GM19240 (cell line): ENCODE measurements around the gene HSPH1.

Experiments used
- DNase-seq: peaks from one replicate; pipeline ENCODE4 v3.0.0; 2011; ENCODE audit warnings: low spot score; ENCODE audit not compliant: insufficient read length

Gene HSPH1

GRCh38 chr13:31133621-31134020, 28.1 kb downstream of the HSPH1 start:
- DNase-seq: no peak

DNA sequence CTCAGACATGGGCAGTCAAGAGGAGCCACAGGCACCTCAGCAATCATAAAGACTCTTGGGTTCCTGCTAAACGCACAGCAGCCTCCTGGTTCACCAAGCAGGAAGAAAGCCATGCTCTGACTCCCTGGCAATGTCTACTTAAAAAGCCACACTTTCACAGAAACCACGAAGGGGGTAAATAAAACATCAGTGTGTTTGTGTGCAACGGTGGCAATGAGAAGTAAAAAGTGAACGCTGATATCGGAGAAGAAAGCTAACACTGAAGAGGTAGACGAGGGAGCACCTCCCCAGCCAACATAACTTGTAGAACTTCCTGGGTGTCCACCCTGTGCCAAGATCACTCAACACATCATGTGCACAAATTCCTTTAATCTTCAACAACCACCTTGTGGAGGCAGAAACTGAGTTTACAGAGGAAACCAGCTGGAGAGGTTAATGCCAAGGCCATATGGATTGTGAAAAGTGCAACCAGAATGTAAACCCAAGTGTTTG, 30.2 kb downstream of the HSPH1 start:
- DNase-seq: no peak

DNA sequence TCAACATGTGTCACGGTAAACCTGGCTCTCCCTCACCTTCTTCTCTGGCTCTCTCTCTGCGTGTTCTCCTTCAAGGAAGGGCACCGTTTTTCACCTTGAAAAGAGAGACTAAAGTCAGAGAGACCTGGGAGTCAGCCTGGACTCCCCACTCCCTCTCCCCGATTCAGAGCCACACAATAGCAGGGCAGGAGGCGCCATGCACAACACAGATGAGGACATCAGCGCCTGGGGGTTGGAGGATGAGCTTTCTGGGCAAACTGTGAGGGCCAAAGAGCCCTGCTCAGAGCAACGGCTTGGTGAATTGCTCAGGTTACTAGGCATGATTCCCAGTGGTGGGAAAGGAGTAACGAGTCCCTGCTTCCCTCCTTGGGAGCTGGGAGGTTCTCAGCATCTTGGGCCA, 32.3 kb downstream of the HSPH1 start:
- DNase-seq: no peak

GRCh38 chr13:31124204-31124603, 37.5 kb downstream of the HSPH1 start:
- DNase-seq: no peak

DNA sequence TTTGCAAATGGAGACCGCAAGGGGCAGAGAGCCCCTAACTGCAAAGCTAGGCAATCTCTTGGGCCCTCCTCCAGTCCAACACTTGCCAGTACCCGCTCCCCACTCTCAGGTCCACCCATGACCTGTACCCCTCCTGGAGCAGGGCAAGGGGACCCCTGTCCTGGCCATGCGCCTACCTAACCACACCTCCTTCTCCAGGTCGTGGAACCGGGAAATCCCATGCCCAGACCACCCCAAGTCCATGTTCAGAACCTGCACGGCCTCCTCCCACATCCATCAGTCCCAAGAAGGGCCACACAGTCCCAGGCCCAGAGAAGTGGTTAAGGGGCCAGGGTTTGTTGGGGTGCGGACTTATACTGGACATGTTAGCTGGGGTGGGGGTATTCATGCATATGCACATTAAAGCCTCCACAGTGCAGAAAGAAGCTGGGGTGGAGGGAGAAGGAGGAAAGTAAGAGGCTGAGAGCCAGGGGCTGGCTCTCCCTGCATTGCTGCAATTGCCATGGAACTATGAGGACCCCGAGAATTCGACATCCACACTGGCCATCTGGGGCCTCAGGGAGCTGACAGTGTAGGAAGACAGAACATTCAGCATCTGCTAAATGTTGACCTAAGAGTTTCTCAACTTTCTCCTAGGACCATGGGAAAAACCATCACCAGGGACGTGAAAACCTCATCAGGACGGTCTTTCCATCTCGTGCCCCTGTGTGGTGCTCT, 39.0 kb downstream of the HSPH1 start:
- DNase-seq: no peak

GRCh38 chr13:31122143-31122542, 39.6 kb downstream of the HSPH1 start:
- no peak for DNase-seq

DNA sequence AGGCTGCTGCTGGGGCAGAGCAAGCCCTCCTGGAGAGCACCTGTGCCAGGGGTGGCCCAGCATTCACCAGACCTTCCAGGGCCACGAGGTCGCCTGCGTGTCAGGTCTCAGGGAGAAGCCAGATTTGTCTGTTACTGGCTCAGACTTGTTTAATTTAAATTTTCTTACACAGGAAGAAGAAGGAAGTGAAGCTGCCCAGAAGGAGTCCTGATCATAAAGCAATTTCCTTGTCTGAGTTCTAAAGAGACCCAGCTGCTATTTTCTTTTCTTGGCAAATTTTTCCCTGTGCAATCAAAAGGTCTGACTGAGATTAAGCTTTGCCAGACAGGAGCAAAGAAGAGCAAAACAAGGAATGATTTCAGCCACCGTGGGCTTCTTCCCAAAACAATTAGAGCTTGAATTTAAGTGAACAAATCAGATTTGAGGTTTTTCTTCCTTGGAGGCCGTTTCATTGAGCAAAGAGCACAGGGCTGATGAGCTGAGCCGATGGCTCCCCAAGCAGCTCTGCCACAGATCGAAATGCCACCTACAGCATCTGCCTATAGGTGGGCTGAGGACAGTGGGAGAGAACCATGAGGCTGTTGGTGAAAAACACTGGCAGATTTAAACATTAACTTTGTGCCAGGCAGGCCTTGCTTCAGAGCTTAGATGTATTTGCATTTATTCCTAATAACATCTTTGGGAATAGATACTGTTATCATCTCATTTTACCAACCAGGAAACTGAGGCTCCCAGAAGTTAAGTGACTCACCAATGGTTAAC, 40.1 kb downstream of the HSPH1 start:
- no peak for DNase-seq

GRCh38 chr13:31119966-31120700, 41.6 kb downstream of the HSPH1 start:
- DNase-seq: no peak

DNA sequence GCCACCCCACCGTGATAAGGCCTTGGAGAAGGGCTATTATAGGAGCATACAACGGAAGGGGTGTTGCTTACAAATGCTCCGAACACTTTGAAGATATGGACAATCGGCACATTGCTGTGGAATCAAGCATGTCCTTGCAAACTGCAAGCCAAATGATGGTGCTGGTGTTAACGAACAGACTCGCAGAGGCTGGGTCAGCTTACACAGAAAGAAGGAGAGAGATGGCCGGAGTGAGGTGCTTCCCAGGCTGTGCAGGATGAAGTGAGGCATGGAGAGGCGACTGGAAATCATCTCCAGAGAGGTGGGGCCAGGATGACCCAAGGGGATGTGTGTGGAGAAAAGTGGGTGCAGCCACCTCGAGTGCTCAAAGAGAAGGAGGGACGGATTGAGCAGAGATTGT, 42.2 kb downstream of the HSPH1 start:
- no peak for DNase-seq

- DNase-seq: no peak
Observed at GRCh38 chr13:31116224-31116623, 45.5 kb downstream of the HSPH1 start.

DNA sequence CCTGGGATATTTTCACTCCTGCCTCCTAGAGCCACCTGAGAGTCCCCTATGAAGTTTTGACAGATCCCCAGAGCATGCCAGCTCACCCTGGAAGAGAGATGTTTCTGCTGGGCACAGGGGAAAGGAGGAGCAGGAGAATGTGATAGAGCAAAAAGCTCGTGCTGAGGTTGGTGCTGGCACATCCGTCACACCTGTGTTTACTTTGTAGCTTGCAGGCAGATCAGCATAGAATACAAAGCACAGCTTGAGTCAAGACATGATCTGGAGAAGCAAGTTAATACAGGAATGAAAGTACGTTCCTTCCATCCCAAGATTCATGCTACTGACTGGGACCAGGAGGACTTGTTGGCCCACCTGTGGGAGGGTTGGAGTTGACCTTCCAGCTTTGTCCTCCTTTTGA, 46.1 kb downstream of the HSPH1 start:
- DNase-seq: no peak

- no peak for DNase-seq
Observed at GRCh38 chr13:31114641-31115040, 47.1 kb downstream of the HSPH1 start.

- no peak for DNase-seq
Observed at GRCh38 chr13:31111136-31111535, 50.6 kb downstream of the HSPH1 start.

GRCh38 chr13:31110617-31111016, 51.1 kb downstream of the HSPH1 start:
- no peak for DNase-seq

DNA sequence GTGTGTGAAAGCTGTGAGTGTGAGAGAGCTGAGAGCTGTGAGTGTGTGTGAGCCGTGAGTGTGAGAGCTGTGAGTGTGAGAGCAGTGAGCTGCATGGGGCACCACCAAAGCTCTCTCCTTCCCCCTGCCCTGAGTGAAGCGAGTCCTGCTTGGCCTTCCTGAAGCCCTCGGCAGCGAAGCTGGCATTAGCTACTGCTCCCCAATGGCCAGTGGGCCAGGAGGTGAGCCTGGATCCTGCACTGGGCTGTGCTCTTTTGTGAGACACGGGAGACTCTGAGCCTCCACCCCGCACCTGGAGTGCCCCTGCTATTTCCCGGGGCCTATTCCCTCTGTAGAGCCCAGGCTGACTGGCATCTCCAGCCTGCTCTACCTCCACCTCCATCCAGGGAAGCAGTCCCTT, 51.5 kb downstream of the HSPH1 start:
- DNase-seq: no peak

DNA sequence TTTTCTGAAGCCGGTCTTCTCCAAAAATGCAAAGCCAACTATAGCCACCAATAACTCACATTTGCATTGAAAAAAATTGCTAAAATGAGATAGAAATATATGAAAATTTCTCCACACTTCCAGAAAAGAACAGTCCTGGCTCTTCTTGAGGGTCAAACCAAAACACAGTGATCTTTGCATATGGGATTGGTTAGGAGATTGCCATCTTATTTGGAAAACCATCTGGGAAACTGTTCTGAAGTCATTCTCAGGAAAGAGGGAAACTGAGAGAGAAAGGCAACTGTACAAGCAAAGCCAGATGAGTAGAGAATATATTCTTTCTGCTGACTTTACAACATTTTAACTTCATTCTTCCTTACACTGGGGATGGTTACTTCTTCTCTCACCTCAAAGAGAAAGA, 54.6 kb downstream of the HSPH1 start:
- DNase-seq: no peak

- no peak for DNase-seq
Observed at GRCh38 chr13:31105856-31106255, 55.8 kb downstream of the HSPH1 start.

- DNase-seq: no peak
Observed at GRCh38 chr13:31105020-31105795, 56.5 kb downstream of the HSPH1 start.

DNA sequence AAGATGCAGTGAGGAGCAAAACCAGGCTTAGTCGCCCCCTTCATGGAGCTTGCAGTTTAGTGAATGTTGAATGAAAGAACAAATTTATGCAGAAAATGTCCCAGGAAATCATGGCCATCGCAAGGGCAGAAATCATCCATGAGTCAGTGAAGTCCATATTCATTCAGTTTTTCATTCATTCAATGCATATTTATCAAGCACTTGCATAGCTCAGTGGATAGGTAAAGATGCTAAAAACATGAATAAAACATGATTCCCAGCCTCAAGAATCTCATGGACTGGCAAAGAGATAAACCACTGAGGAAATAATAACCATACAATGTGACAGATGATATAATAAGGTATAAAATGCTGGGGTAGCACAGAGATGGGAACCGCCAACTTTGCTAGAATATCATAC, 58.8 kb downstream of the HSPH1 start:
- no peak for DNase-seq

DNA sequence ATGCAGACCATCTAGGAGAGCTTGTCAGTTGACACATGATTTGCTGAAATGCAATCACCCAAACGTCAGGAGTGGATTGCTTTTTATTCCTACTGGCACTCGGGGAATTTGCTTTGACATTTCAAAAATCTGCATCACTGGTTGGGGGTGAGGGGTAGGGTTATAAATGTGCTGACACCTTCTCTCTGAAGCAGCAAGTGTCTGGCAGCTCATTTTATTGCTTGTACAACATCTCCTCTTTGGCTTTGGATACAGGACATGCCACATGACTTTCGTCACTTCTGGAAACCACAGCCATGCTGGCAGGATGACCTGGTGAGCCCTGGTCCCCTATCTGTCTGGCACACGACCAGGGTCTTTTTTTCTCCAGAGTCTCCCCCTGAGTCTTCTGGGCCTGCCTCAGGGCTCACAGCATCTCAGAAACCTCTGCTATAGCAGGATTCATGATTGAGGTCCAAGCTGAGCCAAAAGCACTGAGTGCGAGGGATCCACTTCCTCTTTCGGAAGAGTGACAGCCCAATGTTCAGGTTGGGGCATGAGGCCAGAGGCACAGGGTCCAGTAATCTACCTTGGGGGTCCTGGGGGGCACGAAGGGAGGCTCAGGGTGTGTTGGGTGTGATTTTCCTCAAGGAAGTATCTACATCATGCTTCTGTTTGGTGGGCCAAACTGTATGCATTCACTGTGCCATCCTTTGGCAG, 60.1 kb downstream of the HSPH1 start:
- no peak for DNase-seq

- no peak for DNase-seq
Observed at GRCh38 chr13:31100721-31101120, 61.0 kb downstream of the HSPH1 start.
